Loucy (cell line): ENCODE results near the gene HBM.

Experiments used
- CTCF ChIP-seq: fragments of 200-600 bp; sonication (generic); conservative IDR thresholded peaks from 2 replicates; pipeline ENCODE4 v1.5.1; 2014; ENCODE audit warnings: mild to moderate bottlenecking, antibody characterized with exemption, low read length
- EZH2phosphoT487 ChIP-seq: fragments of 200-600 bp; IDR thresholded peaks from 2 replicates; pipeline ENCODE4 v1.6.1; 2018; ENCODE audit warnings: antibody characterized with exemption, mild to moderate bottlenecking, moderate library complexity, borderline replicate concordance

- TF ChIP-seq CTCF (no peak), EZH2phosphoT487 (no peak)
Measured at GRCh38 chr16:189604-190186, 23.9 kb downstream of the HBM start.
